Germinal center (tissue), 1 donor: Measurements from ENCODE around the gene MYMK.

Source experiments
- DNase-seq: peaks from one replicate; pipeline ENCODE4 v3.0.0; 2012; ENCODE audit warnings: mixed read lengths, low spot score

The MYMK gene

DNA sequence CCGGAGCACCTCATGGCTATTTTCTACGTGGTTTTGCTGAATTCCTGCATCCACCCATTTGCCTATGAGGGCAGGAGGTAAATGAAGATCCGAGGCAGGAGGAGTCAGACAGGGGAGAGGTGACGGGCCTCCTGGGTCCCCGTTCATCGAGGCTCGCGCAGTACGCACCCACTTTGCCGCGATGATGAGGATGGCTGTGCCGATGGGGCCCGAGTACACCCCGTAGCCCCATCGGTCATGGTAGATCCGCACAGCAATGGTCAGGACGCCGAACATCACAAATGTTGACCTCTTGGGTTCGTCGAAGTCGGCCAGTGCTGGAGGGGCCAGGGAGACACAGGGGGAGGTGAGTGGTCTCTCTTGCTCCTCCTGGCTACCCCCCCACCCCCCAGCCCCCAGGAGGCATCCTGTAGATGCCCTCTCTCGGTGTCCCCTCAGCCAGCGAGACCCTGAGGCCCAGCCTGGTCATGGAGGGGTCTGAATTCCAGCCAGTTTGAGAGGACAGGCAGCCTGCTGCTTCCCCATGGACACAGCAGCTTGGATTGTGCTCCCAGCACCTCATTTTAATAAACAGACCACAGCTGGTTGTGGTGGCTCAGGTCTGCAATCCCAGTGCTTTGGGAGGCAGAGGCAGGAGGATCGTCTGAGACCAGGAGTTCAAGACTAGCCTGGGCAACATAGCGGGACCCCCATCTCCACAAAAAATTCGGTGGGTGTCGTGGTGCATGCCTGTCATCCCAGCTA is 5.9 kb downstream of the MYMK start:
- no peak for DNase-seq

DNA sequence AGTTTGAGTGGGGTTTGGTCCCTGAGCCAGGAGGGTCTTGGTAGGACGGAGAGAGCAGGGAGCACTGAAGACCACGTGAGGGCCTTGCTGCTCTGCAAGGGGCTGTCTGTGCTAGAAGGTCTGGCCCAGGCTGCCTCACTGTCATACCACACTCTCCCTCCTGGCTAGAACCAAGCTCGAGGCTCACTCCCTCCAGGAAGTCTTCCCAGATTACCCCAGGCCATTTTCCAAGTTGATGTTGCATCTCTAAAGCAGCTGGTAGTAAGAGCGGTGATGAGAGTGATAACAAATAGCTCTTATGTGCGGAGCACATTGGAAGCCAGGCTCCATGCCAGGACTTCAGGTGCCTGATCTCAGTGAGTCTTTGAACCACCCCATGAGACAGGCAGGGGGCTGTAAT is 6.6 kb downstream of the MYMK start:
- DNase-seq, result no peak

- no peak for DNase-seq
Observed at GRCh38 chr9:133517711-133518110, 7.0 kb downstream of the MYMK start.

DNA sequence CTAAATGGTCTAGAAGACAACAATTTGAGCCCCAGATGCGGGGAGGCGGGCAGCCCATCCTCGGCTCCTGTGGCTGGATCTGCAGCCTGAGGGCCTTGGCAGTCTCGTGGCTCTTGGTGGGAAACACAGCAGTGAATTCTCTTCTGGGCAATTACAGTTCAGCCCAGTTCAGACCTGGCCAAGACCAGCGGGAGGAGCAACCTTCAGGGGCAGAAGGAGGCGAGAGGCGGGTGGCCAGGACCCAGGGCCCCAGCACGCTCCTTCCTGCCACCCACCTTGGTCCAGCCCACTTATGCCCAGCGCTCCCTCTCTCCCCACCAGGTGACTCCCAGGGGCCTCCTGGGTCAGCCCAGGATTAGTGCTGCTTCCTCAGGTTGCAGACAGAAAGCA is 7.8 kb downstream of the MYMK start:
- DNase-seq, result no peak

GRCh38 chr9:133516256-133516960 is 8.4 kb downstream of the MYMK start:
- no peak for DNase-seq

DNA sequence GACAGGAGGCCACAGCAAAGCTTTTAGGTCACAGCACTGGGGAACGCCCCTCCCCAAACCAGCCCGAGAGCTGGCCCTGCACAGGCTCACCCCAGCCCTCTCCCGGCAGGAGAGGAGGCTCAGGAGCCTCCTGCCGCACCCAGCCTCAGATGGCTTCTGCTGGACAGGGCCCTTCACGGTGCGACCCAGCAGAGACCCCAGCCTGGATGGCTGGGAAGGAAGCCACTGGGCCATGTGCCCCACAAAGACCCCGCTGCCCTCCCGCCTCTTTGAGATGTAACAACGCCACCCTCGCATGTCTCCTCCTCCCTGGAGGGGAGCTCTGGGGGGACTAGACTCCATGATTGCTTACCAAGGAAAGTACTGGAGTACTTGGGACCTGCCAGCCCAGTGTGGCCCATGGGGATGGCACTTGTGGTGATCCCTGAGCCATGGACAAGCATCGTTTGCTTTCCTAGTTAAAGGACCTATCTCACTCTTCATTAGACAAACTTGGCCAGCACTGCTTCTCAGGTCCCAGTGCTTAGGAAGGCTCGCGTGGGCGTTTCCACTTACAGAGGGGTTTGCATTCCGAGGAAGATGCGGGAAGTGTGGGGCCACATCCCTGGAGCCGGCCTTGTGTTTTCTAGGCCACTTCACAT is 9.0 kb downstream of the MYMK start:
- no peak for DNase-seq

DNA sequence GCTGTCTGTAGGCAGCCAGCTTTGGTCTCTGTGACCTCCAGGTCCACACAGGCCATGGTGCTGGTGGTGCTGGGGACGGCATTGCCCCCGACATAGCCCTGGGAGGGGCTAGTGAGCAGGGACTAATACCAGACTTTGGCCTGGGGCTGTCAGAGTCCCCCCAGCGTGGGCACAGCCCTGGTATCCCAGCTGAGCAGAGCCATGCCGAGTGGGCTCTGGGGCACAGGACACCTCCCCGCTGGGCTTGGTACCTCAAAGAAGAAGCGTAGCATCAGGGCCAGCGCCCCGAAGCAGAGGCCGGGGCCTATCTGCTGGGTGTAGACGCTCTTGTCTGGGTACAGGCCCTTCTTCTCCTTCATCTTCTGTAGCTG is 9.5 kb downstream of the MYMK start:
- DNase-seq, result no peak

GRCh38 chr9:133514460-133515239 is 10.1 kb downstream of the MYMK start:
- DNase-seq, result no peak

DNA sequence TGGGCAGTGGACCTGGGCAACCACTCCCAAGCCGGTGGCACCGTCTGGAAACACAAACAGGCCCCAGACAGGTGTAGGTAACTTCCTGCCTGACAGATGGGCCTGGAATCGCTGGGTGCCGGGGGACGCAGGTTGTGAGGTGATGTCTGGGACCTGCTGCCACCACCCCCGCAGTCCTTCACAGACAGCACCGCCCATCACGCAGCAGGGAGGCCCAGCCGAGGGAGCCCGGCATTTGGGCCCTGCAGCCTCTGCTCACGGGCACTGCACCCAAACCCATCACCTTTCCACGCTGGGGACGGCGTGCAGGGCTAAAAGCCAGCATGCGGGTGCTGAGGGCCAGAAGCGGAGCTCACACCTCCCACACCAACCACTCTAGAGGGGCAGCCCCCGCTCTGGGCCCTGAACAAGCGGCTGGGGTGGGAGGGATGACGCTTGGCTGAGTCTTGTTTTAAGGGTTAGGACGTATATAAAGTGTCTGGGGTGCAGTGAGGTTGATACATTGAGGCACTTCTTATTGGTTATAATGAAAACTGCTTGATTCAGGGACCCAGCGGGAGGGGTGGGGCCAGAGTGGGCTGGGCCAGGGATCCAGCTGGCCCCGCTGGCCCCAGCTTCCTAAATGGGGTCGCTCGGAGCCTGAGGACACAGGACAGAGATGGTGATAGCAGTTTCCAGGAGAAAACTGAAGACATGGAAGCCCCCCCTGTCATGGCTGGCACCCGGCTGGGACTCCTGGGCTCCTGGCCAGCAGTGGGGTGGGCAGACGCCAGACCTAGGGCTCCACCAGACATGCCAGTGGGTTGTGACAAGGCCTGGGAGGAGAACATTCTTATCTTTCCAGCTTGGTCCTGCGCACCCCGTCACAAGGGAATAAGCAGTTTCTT is 11.3 kb downstream of the MYMK start:
- DNase-seq, result no peak

DNA sequence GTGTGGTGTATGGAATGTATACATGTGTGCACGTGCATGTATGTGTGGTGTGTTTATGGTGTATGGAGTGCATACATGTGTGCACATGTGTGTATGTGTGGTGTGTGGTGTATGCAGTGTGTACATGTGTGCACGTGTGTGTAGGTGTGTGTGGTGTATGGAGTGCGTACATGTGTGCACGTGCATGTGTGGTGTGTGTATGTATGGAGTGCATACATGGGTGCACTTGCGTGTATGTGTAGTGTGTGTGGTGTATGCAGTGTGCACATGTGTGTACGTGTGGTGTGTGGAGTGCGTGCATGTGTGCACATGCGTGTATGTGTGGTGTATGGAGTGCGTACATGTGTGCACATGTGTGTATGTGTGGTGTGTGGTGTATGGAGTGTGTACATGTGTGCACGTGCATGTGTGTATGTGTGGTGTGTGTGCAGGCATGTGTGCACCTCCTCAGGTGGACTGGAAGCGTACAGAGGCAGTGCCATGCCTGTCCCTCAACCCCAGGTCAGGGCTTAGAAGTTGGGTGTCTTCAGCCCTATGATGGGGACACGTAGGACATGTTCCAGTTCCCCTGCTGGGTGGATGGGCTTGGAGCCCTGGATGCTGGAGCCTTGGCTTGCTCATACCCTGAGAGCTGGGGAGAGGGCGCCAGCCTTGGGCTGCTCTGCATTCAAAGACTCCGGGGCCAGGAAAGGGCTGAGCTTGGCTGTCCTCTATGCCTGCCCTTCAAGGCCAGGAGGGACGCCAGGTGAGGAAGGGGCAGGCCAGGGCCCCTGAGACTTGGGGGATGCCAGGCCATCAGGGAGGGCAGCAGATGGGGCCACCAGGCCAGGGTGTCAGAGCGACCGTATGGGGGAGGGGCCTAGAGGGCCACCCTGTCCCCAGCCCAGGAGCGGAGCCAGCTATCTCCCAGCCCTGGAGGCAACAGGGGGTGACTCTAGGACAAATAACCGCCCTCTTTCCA is 12.2 kb downstream of the MYMK start:
- DNase-seq, result no peak

DNA sequence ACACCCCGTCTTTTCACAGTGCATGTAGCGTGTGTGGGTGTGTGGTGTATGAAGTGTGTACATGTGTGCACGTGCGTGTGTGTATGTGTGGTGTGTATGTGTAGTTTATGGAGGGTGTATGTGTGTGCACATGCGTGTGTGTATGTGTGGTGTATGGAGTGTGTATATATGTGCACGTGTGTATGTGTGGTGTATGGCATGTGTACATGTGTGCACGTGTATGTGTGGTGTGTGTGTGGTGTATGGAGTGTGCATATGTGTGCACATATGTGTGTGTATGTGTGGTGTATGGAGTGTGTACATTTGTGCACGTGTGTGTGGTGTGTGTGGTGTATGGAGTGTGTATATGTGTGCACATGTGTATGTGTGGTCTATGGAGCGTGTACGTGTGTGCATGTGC is 13.2 kb downstream of the MYMK start:
- no peak for DNase-seq

DNA sequence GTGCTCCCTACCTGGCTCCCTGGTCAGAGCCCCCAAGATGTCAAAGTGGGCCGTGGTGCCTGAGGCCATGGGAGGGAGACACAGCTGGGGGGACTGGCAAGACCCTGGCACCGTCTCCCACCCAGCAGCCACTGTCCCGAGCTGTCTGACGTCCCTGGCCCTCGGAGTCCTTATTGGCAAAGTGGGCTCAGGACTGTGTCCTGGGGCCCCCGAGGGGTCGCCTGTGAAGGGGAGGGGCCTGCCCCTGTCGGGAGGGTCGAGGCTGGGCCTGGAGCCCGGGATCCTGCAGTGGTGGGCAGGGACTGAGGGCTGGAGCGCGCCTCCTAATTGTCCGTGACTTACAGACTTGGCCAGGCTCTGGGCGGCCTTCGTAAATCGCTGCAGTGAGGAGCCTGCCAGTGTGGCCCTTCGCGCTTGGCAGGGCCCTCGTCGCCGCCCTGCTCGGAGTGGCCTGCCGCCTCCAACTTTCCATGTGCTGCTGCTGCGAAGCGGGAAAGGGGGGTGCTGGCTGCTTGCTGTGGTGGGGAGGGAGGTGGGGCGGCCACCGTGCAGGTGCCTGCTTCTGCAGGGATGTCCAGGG is 13.7 kb downstream of the MYMK start:
- no peak for DNase-seq

GRCh38 chr9:133509179-133510083 is 15.3 kb downstream of the MYMK start:
- no peak for DNase-seq

GRCh38 chr9:133508046-133508445 is 16.7 kb downstream of the MYMK start:
- no peak for DNase-seq

- no peak for DNase-seq
Observed at GRCh38 chr9:133507246-133507965, 17.4 kb downstream of the MYMK start.

- DNase-seq, result no peak
Observed at GRCh38 chr9:133506653-133507038, 18.1 kb downstream of the MYMK start.

GRCh38 chr9:133505901-133506652 is 18.7 kb downstream of the MYMK start:
- no peak for DNase-seq
